Hippocampal formation (tissue), 2 donors: ENCODE data around the gene KRT35.

ENCODE experiments used
- DNase-seq, 2 donors: peaks; one replicate each; lab custom pipeline; 2025; lab: John Stamatoyannopoulos, UW

Gene KRT35

DNA sequence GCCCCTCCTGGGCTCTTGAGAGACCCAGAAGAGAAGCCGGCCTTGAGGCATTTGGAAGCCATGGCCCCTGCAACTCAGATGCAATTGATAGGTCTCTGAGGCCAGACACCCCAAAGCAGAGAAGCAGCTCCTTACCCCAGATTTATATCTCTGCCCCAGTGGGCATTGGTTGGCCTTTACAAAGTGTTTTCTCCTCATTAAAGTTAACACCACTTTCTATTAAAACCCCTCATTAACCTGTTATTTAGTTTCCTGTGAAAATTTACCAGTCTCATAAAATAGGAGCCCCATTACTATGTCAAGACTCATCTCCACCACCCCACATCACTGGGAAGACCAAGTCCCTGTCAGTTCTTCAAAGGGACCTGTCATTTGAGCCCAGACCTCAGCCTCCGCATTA, at the start of gene KRT35:
TSS of gene KRT35 (minus strand) at position 116 of the 400 bp plus-strand sequence. CDS start at position 62, 54 bp downstream.
- no peak for DNase-seq

DNA sequence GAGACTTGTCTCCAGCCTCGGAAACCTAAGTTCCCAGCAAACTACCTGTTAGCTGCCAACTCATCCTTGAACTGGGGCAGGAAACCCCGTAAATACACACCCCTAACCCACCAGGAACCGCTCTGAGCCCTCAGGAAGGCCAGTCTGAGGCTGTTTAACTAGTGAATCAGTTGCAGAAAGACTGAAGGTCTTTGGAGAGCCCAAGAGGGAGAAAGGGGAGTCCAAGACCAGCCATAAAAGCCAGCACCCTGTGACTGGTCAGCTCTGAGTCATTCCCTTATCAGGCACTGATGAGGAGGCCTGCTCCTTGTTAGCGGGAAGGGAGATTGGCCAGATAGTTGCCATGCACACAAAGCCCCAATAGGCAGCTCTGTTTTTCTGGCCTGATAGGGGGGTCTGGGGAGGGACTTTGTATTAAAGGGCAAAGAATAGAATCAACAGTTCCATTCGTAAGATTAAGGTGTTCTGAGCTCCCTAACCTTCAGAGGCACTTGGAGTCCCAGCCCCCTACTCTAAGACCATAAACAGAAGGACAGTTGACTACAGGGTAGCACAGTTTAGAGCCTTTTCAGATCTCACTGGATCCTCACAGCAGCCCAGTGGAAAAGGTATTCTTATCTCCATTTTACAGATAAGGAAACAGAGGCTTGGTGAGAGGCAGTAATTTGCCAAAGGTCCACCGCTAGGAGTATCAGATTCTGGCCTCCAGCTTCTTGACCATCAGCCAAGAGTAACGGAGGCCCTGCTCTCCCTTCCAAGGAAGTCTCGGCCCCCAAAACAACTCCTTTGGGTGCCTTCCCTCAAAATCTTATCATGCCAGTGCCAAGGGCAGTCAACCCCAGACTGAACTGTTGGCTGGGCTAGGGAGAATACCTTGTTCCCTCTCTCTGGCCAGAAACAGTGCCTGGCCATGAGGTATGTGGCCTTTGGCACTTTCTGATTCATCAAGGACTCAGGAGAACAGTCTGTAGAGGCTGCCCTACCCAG, 49.4 kb upstream of the KRT35 start:
- no peak for DNase-seq

- DNase-seq = no peak
Measured at GRCh38 chr17:41529491-41529915, 48.6 kb upstream of the KRT35 start.

DNA sequence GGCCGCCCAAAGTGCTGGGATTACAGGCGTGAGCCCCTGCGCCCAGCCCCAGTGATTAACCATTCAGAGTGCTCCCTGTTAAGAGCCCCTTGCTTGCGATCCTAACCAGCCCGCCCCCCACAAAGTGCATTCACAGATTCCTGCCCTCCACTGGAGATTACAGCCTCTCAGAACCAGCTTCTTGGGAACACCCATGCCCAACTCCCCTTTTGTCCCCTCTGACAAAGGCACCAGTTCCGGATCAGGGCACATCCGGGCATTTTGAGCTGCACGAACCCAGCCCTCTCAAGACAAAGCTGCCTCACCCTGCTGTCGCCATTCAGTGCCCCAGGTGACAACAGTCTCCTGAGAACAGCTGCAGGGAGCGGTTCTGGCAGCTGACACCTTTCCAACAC, 48.0 kb upstream of the KRT35 start:
- no peak for DNase-seq

GRCh38 chr17:41527063-41528023, 46.4 kb upstream of the KRT35 start:
- DNase-seq = no peak

- no peak for DNase-seq
Measured at GRCh38 chr17:41524261-41524660, 43.3 kb upstream of the KRT35 start.

DNA sequence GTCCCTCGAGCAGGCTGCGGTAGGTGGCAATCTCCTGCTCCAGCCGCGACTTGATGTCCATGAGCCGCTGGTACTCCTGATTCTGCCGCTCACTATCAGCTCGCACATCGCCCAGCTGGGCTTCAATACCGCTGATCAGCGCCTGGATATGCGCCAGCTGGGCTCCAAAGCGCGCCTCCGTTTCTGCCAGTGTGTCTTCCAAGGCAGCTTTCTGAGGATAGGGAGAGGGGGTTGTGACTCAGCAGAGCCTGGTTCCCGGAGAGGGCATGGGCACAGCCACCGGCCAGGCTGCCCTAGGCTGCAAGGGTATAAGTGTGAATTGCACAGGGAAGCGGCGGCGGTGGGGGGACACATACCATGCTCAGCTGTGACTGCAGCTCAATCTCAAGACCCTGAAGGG, 42.8 kb upstream of the KRT35 start:
- DNase-seq = no peak

GRCh38 chr17:41523225-41523593, 42.3 kb upstream of the KRT35 start:
- DNase-seq = no peak

GRCh38 chr17:41522301-41523224, 41.6 kb upstream of the KRT35 start:
- DNase-seq = no peak

GRCh38 chr17:41521574-41522261, 40.8 kb upstream of the KRT35 start:
- DNase-seq = no peak

DNA sequence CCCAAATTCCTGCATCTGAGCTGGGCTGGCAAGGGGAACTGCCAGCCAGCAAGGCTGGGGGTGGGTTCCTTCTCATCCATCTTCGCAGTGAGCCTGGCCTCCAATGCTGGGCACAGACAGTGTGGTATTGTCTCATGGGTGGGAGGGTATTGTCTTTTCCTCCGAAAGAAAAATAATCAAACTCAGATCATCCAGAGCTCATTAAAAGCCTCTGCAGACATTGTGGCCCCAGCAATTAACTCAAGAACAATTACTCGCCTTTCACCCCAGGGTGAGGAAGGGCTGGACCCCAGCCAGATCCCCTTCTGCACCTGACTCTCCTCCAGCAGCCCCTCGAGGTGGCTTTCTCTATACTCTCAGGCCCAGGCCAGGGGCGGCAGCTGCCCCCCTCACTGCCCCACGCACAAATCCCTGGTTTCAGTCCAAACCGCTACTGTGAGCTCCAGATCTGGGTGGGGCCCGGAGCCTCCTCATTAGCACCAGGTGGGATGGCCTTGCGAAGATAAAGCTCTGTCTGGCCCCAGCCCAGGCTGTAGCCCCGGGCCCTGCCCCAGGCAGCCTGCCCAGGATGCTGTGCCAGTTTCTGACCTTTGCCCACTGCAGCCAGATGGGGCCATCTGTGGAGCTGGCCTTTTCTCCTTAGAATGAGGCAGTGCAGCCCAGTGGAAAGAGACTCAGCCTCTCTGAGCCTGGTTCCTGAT, 40.0 kb upstream of the KRT35 start:
- no peak for DNase-seq

DNA sequence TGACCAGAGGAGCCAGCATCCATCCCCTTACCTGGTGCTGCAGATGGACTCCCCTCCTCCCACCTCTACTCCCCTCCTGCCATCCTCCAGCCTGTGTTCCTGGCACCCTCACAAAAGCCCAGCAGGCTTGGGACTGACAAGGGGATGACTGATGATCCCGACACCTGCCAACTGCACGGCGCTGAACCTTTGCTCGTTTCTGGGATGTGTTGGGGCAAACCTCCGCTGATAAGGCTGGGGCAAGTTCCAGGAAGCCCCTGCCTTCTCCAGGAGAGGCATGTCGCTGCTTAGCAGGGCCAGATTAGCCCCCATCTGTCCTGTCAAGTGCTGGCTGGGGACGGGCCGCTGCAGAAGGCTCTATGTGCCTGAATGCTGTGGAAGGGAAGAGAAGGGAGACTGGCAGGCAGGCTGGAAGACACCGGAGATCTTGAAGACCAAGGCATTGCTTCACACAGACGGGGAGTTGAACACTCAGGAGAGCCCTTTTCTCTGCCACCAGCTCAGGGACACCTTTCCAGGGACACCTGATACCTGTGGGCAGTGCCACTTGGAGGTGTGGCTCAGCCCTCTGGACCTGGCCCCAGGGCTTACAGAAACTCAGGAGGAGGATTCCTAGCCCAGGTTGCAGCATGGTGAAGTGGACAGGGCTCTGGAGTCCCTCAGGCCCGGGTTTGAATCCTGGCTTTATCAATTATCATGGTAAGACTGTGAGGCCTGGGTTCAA, 38.7 kb upstream of the KRT35 start:
- DNase-seq = no peak

- no peak for DNase-seq
Measured at GRCh38 chr17:41518789-41519449, 38.0 kb upstream of the KRT35 start, which contains the start of gene KRT15. TSS of gene KRT15 (minus strand) at chr17:41518890. CDS start at chr17:41518827, 63 bp downstream.

GRCh38 chr17:41518031-41518430, 37.1 kb upstream of the KRT35 start:
- no peak for DNase-seq

DNA sequence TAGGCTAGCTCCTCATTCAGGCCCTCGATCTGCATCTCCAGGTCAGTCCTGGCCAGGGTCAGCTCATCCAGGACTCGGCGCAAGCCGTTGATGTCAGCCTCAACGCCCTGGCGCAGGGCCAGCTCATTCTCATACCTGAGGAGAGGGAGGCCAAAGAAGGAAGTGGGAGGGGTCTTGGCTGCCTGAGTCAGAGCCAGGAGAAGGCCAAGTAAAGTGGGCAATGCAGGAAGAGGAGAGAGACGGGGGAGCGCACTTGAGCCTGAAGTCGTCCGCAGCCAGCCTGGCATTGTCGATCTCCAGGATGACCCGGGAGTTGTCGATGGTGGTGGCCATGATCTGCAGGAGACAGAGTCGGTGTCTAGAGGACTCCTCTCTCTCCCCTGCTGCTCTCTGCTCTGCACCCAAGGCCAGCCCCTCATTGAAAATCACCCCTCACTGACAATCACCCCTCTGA, 35.9 kb upstream of the KRT35 start:
- DNase-seq = no peak

GRCh38 chr17:41516147-41516829, 35.3 kb upstream of the KRT35 start:
- no peak for DNase-seq

- DNase-seq = no peak
Measured at GRCh38 chr17:41513168-41513547, 32.2 kb upstream of the KRT35 start.

DNA sequence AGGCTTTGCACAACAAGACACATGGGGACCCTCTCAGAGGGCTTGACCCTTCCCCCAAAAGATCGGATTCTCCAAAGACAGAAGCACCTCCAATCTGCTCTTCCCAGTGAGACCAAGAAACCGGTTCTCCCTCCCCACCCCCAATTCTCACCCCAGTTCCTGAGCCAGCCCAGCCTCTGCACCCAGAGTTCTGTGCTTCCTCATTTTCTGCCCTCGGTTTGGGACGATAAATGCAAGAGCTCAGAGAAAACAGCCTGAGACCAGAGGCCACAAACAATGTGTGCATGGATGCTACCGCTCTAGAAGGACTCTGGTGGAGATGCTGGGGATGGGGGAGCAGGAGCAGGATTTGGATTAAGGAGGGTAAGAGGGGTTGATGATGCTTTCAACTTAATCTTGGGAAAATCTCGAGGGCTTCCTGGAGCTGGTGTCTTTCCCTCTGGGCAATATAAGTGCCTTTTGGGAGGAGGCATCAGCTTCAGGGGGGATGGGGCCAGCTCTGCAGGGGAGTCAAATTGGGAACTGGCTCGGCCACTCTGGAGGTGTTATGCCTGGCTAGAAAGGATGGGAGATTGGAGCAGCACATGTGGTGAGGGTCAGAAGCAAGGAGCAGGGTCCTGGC, 31.7 kb upstream of the KRT35 start:
- no peak for DNase-seq
